Lower lobe of right lung (tissue), 2 donors: ENCODE results near the gene PRDM10. TPM values are rescaled to one million over a fixed set of nuclear protein-coding genes. Genes with fewer than 3 reads are reported as not detected.
"Not testable (repeated sequence)": the region's sequence is repeated elsewhere in the genome, so short reads cannot be mapped to it uniquely, and the experiment has no call there.

Experiments used
- ATAC-seq, 2 donors: fragments of 200-7000 bp; cut with Tn5 transposase; one replicate each; pipeline ENCODE4 v1.9.1; 2020 to 2022; ENCODE audit warnings: mild to moderate bottlenecking in 2 of 2, moderate library complexity in 2 of 2
- DNase-seq: peaks from one replicate; pipeline ENCODE4 v3.0.0-alpha.2; 2020
- H3K27ac ChIP-seq: fragments of 200-600 bp; one replicate; pipeline ENCODE4 v1.8.0; 2022
- H3K27me3 ChIP-seq: fragments of 200-600 bp; one replicate; pipeline ENCODE4 v1.8.0; 2022; ENCODE audit warnings: low read depth
- H3K36me3 ChIP-seq: fragments of 200-600 bp; one replicate; pipeline ENCODE4 v1.8.0; 2022; ENCODE audit warnings: mild to moderate bottlenecking
- H3K4me1 ChIP-seq: fragments of 200-600 bp; one replicate; pipeline ENCODE4 v1.8.0; 2022
- H3K4me3 ChIP-seq: fragments of 200-600 bp; one replicate; pipeline ENCODE4 v1.8.0; 2022; ENCODE audit warnings: mild to moderate bottlenecking
- H3K9me3 ChIP-seq: fragments of 200-600 bp; one replicate; pipeline ENCODE4 v1.8.0; 2022
- intact Hi-C: fragments of 100-400 bp; cut with DNase I; formaldehyde crosslinking; loops from one replicate; pipeline ENCODE4 v1.11.0; 2022
- total RNA-seq: library from RNA; stranded (reverse); fragmentation: NEBNext Ultra II Directional; extraction: Animal tissue kit (Norgen Biotek cat#: 25700); gene quantifications from one replicate; pipeline ENCODE4 v1.2.1, GENCODE V29; 2021
- TF ChIP-seq, protein P1 (sequence below): fragments of 200-600 bp; IDR thresholded peaks from one replicate; pipeline ENCODE4 v1.8.0; 2022; ENCODE audit warnings: antibody characterized with exemption, mild to moderate bottlenecking
- donor health status: DM: no; HTN: yes; CAD: no; lungs with severe emphysema.

Gene PRDM10
- total RNA-seq, 1 donor from 2014 or later, result 9.5 TPM

DNA sequence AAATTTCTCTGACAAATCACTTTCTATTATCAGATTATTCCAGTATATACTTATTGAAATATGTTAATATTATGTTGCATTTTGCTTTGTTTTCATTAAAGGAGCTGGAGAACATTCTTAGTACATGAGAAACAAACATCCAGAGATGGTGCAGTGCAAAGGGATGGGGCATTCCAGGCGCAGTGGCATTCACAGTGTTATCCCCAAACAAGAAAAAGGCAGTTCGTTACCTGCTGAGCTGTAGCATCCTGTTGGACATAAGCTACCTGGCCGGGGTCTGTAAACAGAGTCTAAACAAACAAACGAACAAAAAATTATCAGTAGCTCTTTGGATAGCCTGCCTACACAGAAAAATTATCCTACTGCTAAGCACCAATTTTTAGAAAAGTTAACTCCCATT, 47.4 kb downstream of the PRDM10 start:
- Histone ChIP-seq H3K4me3 (no peak overlapping the region), H3K27ac (no peak overlapping the region), H3K36me3 (peaks cover 15% of the 10 kb centered on the region), H3K4me1 (peaks cover 7% of the 10 kb centered on the region), H3K27me3 (no peaks in the 10 kb centered on the region), H3K9me3 (no peaks in the 10 kb centered on the region)
- intact Hi-C loops, result no loop called here
- DNase-seq (no peak), ATAC-seq (no peak)
- TF ChIP-seq, protein P1, sequence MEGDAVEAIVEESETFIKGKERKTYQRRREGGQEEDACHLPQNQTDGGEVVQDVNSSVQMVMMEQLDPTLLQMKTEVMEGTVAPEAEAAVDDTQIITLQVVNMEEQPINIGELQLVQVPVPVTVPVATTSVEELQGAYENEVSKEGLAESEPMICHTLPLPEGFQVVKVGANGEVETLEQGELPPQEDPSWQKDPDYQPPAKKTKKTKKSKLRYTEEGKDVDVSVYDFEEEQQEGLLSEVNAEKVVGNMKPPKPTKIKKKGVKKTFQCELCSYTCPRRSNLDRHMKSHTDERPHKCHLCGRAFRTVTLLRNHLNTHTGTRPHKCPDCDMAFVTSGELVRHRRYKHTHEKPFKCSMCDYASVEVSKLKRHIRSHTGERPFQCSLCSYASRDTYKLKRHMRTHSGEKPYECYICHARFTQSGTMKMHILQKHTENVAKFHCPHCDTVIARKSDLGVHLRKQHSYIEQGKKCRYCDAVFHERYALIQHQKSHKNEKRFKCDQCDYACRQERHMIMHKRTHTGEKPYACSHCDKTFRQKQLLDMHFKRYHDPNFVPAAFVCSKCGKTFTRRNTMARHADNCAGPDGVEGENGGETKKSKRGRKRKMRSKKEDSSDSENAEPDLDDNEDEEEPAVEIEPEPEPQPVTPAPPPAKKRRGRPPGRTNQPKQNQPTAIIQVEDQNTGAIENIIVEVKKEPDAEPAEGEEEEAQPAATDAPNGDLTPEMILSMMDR, result no peak

DNA sequence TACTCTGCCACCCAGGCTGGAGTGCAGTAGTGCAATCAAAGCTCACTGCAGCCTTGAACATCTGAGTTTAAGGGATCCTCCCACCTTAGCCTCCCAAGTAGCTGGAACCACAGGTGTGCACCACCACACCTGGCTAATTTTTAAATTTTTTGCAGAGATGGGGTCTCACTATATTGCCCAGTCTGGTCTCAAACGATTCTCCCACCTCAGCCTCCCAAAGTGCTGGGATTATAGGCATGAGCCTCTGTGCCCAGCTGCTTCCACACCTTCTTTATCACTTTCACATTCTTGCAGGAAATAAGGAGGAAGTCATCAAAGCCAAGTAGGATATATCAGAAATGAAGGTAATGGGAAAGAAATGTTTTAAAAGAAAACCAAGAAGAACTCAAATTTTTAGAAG, 47.9 kb downstream of the PRDM10 start:
- H3K9me3 ChIP-seq, intact Hi-C loops, ATAC-seq, H3K27ac ChIP-seq, H3K27me3 ChIP-seq, DNase-seq, H3K4me3 ChIP-seq: not testable (repeated sequence)
- H3K4me1 ChIP-seq, result peaks cover 12% of the 10 kb centered on the region
- peaks cover 15% of the 10 kb centered on the region for H3K36me3 ChIP-seq

DNA sequence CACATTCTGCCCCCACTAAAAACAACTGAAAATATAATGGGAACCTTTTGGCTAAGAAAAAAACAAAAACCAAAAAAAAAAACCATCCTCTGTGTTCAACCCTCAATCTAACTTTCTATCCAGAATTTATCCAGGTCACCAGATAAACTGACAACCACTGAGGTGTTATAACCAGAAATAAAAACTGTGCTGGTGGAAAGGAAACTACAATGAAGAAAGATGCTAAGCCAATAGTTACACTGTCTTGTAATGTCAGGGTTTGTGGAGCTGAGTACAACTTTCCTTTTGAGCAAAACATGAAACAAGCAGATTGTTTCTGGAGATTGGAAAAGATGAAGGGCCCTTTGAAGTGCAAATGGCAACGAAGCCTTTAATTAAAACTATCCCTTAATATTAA, 50.8 kb downstream of the PRDM10 start:
- intact Hi-C loops, result no loop called here
- H3K4me3 ChIP-seq, result no peak overlapping the region

DNA sequence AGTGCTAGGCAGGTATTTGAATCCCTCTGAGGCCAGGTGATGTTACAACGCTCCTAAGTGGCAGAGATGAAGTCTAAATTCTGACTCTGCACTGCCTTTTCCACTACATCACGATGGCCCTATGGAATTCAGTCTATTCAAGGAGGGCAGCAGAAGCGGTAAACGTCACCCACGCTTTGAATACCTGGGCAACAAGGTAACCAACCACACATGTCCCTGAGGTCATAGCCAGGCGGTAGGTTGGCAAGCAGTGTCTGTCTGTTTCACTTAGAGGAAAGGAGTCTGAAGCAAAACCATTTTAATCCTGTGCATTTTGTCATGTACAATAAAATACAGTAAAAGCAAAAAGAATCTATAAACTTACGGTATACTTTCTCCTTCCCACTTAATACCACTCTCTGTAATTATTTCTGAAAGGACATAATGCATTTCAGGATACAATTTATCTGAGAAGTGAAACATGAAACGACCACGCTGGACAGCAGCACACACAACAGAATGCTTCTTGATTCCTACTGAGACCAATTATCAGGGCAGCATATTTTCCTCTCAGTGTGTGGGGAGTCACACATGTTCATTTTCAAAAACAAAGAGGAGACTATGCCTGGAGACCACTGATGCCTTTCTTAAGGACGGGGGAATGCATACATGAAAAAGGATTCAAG, 51.3 kb downstream of the PRDM10 start:
- Histone ChIP-seq H3K27me3 (no peaks in the 10 kb centered on the region), H3K4me3 (no peak overlapping the region), H3K9me3 (no peaks in the 10 kb centered on the region), H3K27ac (peak overlapping the region; percentile 29), H3K4me1 (peaks cover 12% of the 10 kb centered on the region), H3K36me3 (peaks cover 16% of the 10 kb centered on the region)
- intact Hi-C loops, result no loop called here
- peak in 1 of 2 donors; percentile 40 for ATAC-seq
- TF ChIP-seq, protein P1, result no peak
- DNase-seq, result no peak

More for the DNA sequence above, 50.8 kb downstream of the PRDM10 start:
- DNase-seq (no peak), ATAC-seq (no peak)
- Histone ChIP-seq H3K27me3 (no peaks in the 10 kb centered on the region), H3K9me3 (no peaks in the 10 kb centered on the region), H3K4me1 (peaks cover 12% of the 10 kb centered on the region), H3K36me3 (peaks cover 13% of the 10 kb centered on the region), H3K27ac (no peak overlapping the region)
- TF ChIP-seq, protein P1, result no peak

DNA sequence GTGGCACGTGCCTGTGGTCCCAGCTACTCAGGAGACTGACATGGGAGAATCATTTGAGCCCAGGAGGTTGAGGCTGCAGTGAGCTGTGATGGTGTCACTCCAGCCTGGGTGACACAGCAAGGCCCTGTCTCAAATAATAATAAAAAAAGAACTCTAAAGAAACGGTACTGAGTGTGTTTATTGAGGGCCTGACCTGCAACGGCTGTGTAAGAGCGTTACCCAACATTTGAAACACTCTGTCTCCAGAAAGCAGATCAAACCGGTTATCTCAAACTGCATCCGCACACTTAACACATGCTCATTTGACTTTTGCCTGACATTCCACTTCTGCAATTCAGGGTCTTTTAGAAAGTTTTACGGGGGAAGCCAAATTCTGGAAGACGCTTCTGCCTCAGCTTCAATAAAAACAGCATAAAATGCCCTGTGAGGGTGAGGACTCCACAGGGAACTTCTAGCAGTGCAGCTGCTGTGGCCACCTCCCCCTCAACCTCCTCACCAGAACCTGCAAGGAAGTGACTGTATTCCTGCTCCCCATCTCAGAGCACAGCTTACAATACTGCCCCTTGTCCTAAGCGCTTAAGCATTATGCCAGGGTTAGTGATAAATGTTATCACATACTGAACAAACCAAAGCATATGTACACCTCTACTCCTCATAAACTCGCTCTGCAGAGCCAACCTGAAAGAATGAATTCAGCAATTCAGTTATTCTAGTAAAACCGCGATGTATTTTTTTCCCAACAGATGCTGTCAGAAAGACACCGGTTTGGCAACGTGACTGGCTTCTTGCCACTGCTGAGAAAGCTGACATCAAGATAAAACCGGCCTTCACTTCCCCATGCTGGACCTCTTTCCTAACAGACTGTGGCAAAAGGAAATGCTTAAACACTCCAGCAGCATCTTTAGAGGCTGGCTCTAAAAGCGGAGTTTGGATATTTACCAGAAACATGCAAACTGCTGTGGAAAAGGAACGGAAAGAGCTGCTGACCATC, 52.2 kb downstream of the PRDM10 start:
- Histone ChIP-seq H3K9me3 (no peaks in the 10 kb centered on the region), H3K4me1 (peaks cover 12% of the 10 kb centered on the region), H3K27ac (peak overlapping the region; percentile 29), H3K4me3 (no peak overlapping the region), H3K36me3 (peaks cover 18% of the 10 kb centered on the region), H3K27me3 (no peaks in the 10 kb centered on the region)
- DNase-seq (peak; percentile 65), ATAC-seq (peak; percentile 75 to 87)
- intact Hi-C loops, result no loop called here
- TF ChIP-seq, protein P1, result no peak
